ENCODE results near the gene HMOX1. TPM values are rescaled to one million over a fixed set of nuclear protein-coding genes. Genes with fewer than 3 reads are reported as not detected.
"Not testable (repeated sequence)": the region's sequence is repeated elsewhere in the genome, so short reads cannot be mapped to it uniquely, and the experiment has no call there.

Gene HMOX1
- polyA plus RNA-seq, 10 donors: 12.1 to 32.2 (median 17.1) TPM

- DNase-seq: peak; percentile 43 to 78 (median 64)
Observed at GRCh38 chr22:35349704-35350538, 31.0 kb upstream of the HMOX1 start.

GRCh38 chr22:35350539-35351503 lies 30.1 kb upstream of the HMOX1 start:
- DNase-seq: peak; percentile 90 to 96 (median 93)

GRCh38 chr22:35352214-35353111 lies 28.4 kb upstream of the HMOX1 start:
- DNase-seq: peak in 1 of 3 donors; percentile 65

DNA sequence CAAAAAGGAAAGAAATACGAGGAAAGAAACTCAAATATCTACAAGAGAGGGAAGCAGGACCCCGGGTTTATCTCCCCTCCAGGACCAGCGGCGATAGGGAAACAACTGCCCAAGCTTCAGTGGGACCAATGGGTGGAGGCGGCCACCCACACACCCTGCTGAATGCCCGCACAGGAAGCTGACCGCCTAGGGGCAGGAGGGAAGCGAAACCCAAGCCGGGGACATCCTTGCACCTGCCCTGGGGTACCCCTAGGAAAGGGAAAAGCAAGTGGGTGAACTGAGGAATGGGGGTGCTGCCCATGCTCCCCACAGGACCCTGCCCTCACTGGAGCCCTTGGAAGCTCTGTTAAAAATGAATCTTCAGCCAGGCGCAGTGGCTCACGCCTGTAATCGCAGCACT lies 27.6 kb upstream of the HMOX1 start:
- DNase-seq: no peak

- no peak for DNase-seq
Observed at GRCh38 chr22:35354068-35354467, 26.8 kb upstream of the HMOX1 start.

DNA sequence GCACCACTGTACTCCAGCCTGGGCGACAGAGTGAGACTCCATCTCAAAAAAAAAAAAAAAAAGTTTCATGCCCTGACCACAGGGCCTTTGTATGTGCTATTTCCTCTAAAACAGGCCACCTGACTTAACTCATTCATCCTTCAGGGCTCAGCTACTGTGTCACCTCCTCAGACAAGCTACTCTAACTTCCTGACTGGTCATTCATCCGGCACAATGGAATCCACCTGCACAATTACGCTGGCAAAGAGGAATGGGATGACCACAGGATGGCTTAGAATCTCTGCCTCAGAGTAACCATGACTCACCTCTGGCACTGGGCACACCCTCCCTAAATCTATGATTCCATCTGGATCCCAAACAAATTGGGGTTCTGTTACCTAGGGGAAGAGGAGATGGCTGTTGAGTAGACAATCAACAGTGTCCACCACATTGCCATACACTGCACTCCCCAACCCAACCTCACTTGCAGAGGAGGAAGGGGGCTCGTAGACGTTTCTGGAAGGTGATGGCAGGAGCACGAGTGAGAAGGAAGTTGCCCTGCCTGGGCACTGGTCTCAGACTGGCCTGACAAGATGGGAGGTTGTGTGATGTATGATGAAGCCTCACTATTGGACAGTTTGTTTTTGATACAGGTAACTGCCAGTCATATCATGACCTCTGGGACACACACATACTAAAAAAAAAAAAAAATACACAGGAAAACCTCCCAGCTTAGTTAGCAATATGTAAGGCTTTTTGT lies 22.8 kb upstream of the HMOX1 start:
- no peak for DNase-seq

DNA sequence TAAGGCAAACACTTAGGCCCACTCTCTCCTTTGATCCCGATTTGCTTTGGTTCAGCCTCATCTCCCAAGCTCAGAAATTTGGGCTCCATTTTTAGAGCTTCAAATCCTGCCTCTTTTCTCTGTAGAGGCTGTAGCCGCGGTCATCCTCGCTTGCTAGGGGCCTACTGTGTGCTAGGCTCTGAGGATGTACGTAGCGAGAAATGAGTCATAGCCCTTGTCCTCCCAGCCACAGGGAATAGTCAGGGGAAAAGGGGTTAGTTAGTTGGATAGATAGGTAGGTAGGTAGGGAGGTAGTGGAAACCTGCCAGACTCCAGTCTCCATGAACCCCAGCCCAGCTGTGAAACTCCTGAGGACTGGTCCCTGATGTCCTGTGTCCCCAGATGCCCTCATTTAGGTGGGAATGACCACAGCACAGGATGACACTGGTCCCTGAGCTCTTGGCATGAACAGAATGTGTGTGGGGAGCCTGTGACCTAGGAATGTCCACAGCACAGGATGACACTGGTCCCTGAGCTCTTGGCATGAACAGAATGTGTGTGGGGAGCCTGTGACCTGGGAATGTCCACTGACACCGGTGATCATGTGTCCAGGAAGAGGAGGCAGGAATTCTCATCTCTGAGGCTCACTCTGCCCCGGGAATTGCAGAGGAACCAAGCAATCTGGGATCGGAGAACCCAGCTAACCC lies 21.4 kb upstream of the HMOX1 start:
- DNase-seq: no peak

- no peak for DNase-seq
Observed at GRCh38 chr22:35361001-35361558, 19.8 kb upstream of the HMOX1 start.

- DNase-seq: no peak
Observed at GRCh38 chr22:35363566-35364086, 17.3 kb upstream of the HMOX1 start.

GRCh38 chr22:35364230-35364629 lies 16.7 kb upstream of the HMOX1 start:
- not testable (repeated sequence) for DNase-seq

GRCh38 chr22:35367331-35367886 lies 13.5 kb upstream of the HMOX1 start:
- DNase-seq: no peak

DNA sequence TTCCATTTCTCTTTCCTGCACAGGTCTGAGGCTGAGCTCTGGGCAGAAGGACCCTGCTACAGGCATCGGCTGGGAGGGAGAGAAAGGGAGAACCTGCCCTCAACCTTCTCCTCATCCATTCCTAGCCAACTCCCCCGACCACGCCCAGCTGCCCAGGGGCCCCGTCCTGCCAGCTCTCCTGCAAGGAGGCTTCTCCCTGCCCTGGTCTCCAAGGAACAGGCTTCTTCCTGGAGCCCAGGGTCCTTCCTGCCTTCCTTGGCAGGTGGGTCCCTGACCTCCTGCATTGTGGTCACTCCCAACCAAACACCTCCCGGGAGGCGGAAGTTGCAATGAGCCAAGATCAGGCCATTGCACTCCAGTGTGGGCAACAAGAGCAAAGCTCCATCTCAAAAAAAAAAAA lies 12.5 kb upstream of the HMOX1 start:
- DNase-seq: no peak

- DNase-seq: no peak
Observed at GRCh38 chr22:35369996-35370395, 10.9 kb upstream of the HMOX1 start.

GRCh38 chr22:35373781-35374180 lies 7.1 kb upstream of the HMOX1 start:
- no peak for DNase-seq

DNA sequence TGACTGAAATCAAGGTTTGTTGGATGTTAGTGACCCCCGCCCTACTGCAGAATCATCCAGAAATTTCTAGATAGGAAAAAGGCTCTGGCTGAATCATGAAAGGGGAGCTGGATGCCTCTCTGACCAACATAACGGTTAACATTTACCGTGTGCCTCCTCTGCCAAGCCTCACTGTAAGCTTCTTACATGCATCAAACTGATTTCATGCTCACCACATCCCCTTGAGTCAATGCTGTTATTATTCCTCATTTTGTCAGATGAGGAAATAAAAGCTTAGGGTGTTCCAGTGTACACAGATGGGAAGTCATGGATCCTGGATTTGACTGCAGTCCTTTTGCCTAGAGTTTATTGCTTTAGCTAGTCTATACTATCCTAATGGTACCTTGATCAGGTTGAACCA lies 5.9 kb upstream of the HMOX1 start:
- no peak for DNase-seq

DNA sequence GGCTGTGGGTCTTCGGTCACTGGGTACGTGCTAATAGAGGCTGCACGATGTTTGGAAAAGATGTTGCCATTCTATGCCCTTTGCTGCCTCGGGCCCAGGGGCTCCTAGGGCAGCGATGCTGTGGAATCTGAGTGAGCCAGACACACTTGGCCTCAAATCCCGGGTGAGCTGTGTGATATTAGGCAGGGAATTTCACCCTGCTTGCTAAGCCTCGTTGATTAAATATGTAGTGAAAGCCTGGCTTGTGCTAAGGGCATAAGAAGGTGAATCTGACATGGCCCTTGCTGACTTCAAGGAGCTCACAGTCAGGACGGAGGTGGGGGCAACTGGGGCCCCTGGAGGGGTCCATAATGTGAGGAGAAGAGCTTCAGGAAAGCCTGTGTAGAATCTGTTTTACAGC lies 5.4 kb upstream of the HMOX1 start:
- no peak for DNase-seq

GRCh38 chr22:35376728-35377472 lies 4.0 kb upstream of the HMOX1 start:
- peak; percentile 94 to 98 (median 98) for DNase-seq

DNA sequence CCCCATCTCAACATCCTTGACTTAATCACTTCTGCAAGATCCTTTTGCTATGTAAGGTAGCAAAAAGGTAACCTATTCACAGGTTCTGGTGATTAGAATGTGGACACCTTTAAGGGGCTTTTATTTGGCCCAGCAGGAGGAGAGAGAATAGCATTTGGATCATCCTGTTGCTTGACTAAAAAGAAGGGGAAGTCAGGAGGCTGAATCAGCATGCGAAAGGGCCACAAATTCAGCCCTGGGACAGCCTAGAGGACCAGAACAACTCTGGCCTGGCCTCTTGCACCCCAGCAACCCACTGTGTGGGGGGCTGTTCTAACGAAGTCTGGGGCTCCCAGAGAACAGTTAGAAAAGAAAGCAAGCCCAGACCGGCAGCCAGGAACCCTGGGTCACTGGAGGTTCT lies 3.2 kb upstream of the HMOX1 start:
- no peak for DNase-seq

DNA sequence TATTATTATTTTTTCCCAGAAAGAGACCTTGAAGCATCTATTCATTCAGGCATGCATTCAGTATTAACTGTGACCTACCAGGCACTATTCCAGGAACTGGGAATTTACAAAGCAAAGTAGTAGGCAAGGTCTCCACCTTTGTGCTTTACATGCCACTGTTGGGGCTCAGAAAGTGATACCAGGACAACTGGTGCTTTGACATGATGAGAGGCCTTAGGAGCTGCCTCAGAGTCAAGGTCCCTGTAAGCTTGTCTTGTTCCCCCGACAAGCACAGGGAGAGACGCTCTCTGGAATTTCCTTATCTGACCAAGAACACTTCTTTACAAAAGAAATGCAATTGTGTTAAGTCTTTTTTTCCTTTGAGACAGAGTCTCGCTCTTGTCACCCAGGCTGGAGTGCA lies 2.3 kb upstream of the HMOX1 start:
- DNase-seq: no peak
